Heart left ventricle (tissue), 13 donors: Measurements from ENCODE around the gene TRIP11.

Experiments
- POLR2A ChIP-seq, 2 donors: fragments of 450-650 bp; IDR thresholded peaks; one replicate each; pipeline ENCODE4 v1.6.1; 2017; ENCODE audit warnings: antibody characterized with exemption in 2 of 2, mild to moderate bottlenecking in 2 of 2, moderate library complexity in 2 of 2
- TF ChIP-seq, protein P1 (sequence below), 12 donors: fragments of 200-600 bp; sonication (generic) in 4 of 12; IDR thresholded peaks; one replicate each; pipeline versions ENCODE4 v1.5.0 to v1.8.0; 2018 to 2022; ENCODE audit warnings: antibody characterized with exemption in 12 of 12, mild to moderate bottlenecking in 5 of 12
- donor health status: ischemic (EF 13 %, LVEDD 7.1; RV severe dilation, severe dysfunction).
- donor health status: DM: no; HTN: yes; CAD: no.
- donor health status: DM: no; HTN: no; CAD: no.
- donor health status: ischemic (EF 25% LVEDD 6.9; RV normal size, moderate dysfunction).
- donor health status: ischemic (EF 25% LVEDD 5.7; RV mildly dilated, moderate dysfunction).
- donor health status: ischemic (EF 35%, LVEDD 5.7; RV mildly dilated, moderate dysfunction).
- donor health status: nonischemic (EF 11% LVEDD 7.7; RV severe dilation, severe dysfunction).
- donor health status: DM: yes; HTN: yes; CAD: no.
- donor health status: PGD.
- donor health status: ischemic (EF 29% LVEDD 5.4; RV normal size, mild dysfunction).
- donor health status: nonischemic (EF 23%, LVEDD 6.1; RV moderate dilation, normal function).

GRCh38 chr14:92035890-92036289, 4.0 kb downstream of the TRIP11 start:
- TF ChIP-seq, protein P1, sequence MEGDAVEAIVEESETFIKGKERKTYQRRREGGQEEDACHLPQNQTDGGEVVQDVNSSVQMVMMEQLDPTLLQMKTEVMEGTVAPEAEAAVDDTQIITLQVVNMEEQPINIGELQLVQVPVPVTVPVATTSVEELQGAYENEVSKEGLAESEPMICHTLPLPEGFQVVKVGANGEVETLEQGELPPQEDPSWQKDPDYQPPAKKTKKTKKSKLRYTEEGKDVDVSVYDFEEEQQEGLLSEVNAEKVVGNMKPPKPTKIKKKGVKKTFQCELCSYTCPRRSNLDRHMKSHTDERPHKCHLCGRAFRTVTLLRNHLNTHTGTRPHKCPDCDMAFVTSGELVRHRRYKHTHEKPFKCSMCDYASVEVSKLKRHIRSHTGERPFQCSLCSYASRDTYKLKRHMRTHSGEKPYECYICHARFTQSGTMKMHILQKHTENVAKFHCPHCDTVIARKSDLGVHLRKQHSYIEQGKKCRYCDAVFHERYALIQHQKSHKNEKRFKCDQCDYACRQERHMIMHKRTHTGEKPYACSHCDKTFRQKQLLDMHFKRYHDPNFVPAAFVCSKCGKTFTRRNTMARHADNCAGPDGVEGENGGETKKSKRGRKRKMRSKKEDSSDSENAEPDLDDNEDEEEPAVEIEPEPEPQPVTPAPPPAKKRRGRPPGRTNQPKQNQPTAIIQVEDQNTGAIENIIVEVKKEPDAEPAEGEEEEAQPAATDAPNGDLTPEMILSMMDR (IDR thresholded peaks at IDR 0.05): no peak
- no peak for TF ChIP-seq POLR2A (IDR thresholded peaks at IDR 0.05)
